HEK293 (cell line): ENCODE measurements around the gene C6orf15.

ENCODE experiments used
- CTCF ChIA-PET: fragments of 350-600 bp; formaldehyde crosslinking; extraction: SDS; loops from one replicate; lab custom pipeline; 2021; ENCODE audit warnings: antibody characterized with exemption; lab: Yijun Ruan, JAX
- POLR2A ChIA-PET: fragments of 300-600 bp; formaldehyde crosslinking; extraction: SDS; loops from one replicate; lab custom pipeline; 2020; ENCODE audit warnings: antibody characterized with exemption, inconsistent platforms; lab: Yijun Ruan, JAX
- H3K27ac ChIP-seq: fragments of 200-500 bp; sonication (Bioruptor generic); 2 replicates; pipeline ENCODE4 v1.5.1; 2014; ENCODE audit warnings: low read depth, low read length, control low read depth, inconsistent platforms; ENCODE audit errors: extremely low read depth
- H3K36me3 ChIP-seq, 2 experiments: fragments of 200-500 bp in 1 of 2; sonication (Bioruptor generic) in 1 of 2; 1 replicate in 1 of 2; 2 replicates in 1 of 2; pipeline ENCODE4 v1.5.1; 2014 to 2017; ENCODE audit warnings: inconsistent platforms in 2 of 2, low read length in 2 of 2; ENCODE audit not compliant: control insufficient read depth in 2 of 2, insufficient read depth in 1 of 2
- H3K4me1 ChIP-seq: fragments of 200-500 bp; sonication (Bioruptor generic); 2 replicates; pipeline ENCODE4 v1.5.1; 2014; ENCODE audit warnings: mild to moderate bottlenecking, low read length, inconsistent platforms; ENCODE audit not compliant: control insufficient read depth, insufficient read depth
- H3K4me3 ChIP-seq: 2 replicates; pipeline ENCODE4 v1.5.1; 2011; ENCODE audit warnings: low read depth, mild to moderate bottlenecking, control low read depth, low read length, moderate library complexity
- H3K9me3 ChIP-seq: fragments of 200-500 bp; sonication (Bioruptor generic); 2 replicates; pipeline ENCODE4 v1.5.1; 2014; ENCODE audit warnings: low read depth, low read length, inconsistent platforms; ENCODE audit not compliant: control insufficient read depth, insufficient read depth
- ATF2 ChIP-seq: fragments of 450-650 bp; formaldehyde crosslinking; IDR thresholded peaks from 2 replicates; pipeline ENCODE4 v1.5.1; 2016; ENCODE audit warnings: missing biosample characterization, missing genetic modification characterization, low read depth
- BCL6B ChIP-seq: fragments of 450-650 bp; formaldehyde crosslinking; IDR thresholded peaks from 2 replicates; pipeline ENCODE4 v1.5.1; 2017; ENCODE audit warnings: missing biosample characterization, missing genetic modification characterization
- CTCF ChIP-seq: fragments of 450-650 bp; formaldehyde crosslinking; IDR thresholded peaks from 2 replicates; pipeline ENCODE4 v1.5.1; 2016; ENCODE audit warnings: missing biosample characterization, missing genetic modification characterization
- ELK4 ChIP-seq: IDR thresholded peaks from 2 replicates; pipeline ENCODE4 v1.6.1; 2011; ENCODE audit warnings: mild to moderate bottlenecking, low read depth, low read length, borderline replicate concordance
- HOXA7 ChIP-seq: sonication (generic); formaldehyde crosslinking; IDR thresholded peaks from 2 replicates; pipeline ENCODE4 v1.8.1; 2022; ENCODE audit warnings: missing genetic modification reagents, borderline replicate concordance
- KLF9 ChIP-seq: fragments of 450-650 bp; formaldehyde crosslinking; IDR thresholded peaks from 2 replicates; pipeline ENCODE4 v1.5.1; 2016; ENCODE audit warnings: missing biosample characterization, missing genetic modification characterization, low read depth
- MEIS1 ChIP-seq: sonication (generic); formaldehyde crosslinking; IDR thresholded peaks from 2 replicates; pipeline ENCODE4 v1.8.1; 2022; ENCODE audit warnings: missing genetic modification reagents, mild to moderate bottlenecking, borderline replicate concordance
- SCRT1 ChIP-seq: fragments of 450-650 bp; formaldehyde crosslinking; IDR thresholded peaks from 2 replicates; pipeline ENCODE4 v1.5.1; 2016; ENCODE audit warnings: missing biosample characterization, missing genetic modification characterization, borderline replicate concordance
- SCRT2 ChIP-seq: fragments of 450-650 bp; formaldehyde crosslinking; IDR thresholded peaks from 2 replicates; pipeline ENCODE4 v1.5.1; 2016; ENCODE audit warnings: missing biosample characterization, missing genetic modification characterization
- YY2 ChIP-seq: fragments of 450-650 bp; formaldehyde crosslinking; IDR thresholded peaks from 2 replicates; pipeline ENCODE4 v1.5.1; 2016; ENCODE audit warnings: missing biosample characterization, missing genetic modification characterization
- ZBTB8A ChIP-seq: fragments of 450-650 bp; formaldehyde crosslinking; IDR thresholded peaks from 2 replicates; pipeline ENCODE4 v1.5.1; 2016; ENCODE audit warnings: missing biosample characterization, missing genetic modification characterization
- ZNF112 ChIP-seq: fragments of 450-650 bp; formaldehyde crosslinking; IDR thresholded peaks from 2 replicates; pipeline ENCODE4 v1.5.0; 2017; ENCODE audit warnings: missing biosample characterization, missing genetic modification characterization
- ZNF132 ChIP-seq: fragments of 450-650 bp; formaldehyde crosslinking; IDR thresholded peaks from 2 replicates; pipeline ENCODE4 v1.5.1; 2017; ENCODE audit warnings: missing biosample characterization, missing genetic modification characterization, borderline replicate concordance
- ZNF202 ChIP-seq: fragments of 450-650 bp; formaldehyde crosslinking; IDR thresholded peaks from 2 replicates; pipeline ENCODE4 v1.5.1; 2016; ENCODE audit warnings: missing biosample characterization, missing genetic modification characterization, borderline replicate concordance
- ZNF214 ChIP-seq: fragments of 450-650 bp; formaldehyde crosslinking; IDR thresholded peaks from 2 replicates; pipeline ENCODE4 v1.5.1; 2017; ENCODE audit warnings: missing biosample characterization, mild to moderate bottlenecking, missing genetic modification characterization, borderline replicate concordance
- ZNF223 ChIP-seq: fragments of 450-650 bp; formaldehyde crosslinking; IDR thresholded peaks from 2 replicates; pipeline ENCODE4 v1.5.1; 2016; ENCODE audit warnings: missing biosample characterization, missing genetic modification characterization
- ZNF292 ChIP-seq: fragments of 450-650 bp; formaldehyde crosslinking; IDR thresholded peaks from 2 replicates; pipeline ENCODE4 v1.5.1; 2016; ENCODE audit warnings: low read depth, missing biosample characterization, missing genetic modification characterization, borderline replicate concordance
- ZNF341 ChIP-seq: fragments of 450-650 bp; formaldehyde crosslinking; IDR thresholded peaks from 2 replicates; pipeline ENCODE4; 2016; ENCODE audit warnings: low read depth, missing biosample characterization, missing genetic modification characterization
- ZNF488 ChIP-seq: fragments of 450-650 bp; formaldehyde crosslinking; IDR thresholded peaks from 2 replicates; pipeline ENCODE4 v1.5.1; 2016; ENCODE audit warnings: missing biosample characterization, missing genetic modification characterization
- ZNF510 ChIP-seq: fragments of 450-650 bp; formaldehyde crosslinking; IDR thresholded peaks from 2 replicates; pipeline ENCODE4 v1.5.1; 2018; ENCODE audit warnings: mild to moderate bottlenecking, missing genetic modification characterization, missing biosample characterization; ENCODE audit not compliant: insufficient replicate concordance
- ZNF639 ChIP-seq: fragments of 450-650 bp; formaldehyde crosslinking; IDR thresholded peaks from 2 replicates; pipeline ENCODE4 v1.5.1; 2016; ENCODE audit warnings: missing biosample characterization, missing genetic modification characterization
- ZNF664 ChIP-seq: fragments of 450-650 bp; formaldehyde crosslinking; IDR thresholded peaks from 2 replicates; pipeline ENCODE4 v1.5.1; 2016; ENCODE audit warnings: missing biosample characterization, missing genetic modification characterization
- ZNF776 ChIP-seq: fragments of 450-650 bp; formaldehyde crosslinking; IDR thresholded peaks from 2 replicates; pipeline ENCODE4 v1.5.0; 2017; ENCODE audit warnings: missing biosample characterization, missing genetic modification characterization, borderline replicate concordance
- ZNF785 ChIP-seq: fragments of 450-650 bp; formaldehyde crosslinking; IDR thresholded peaks from 2 replicates; pipeline ENCODE4 v1.5.1; 2016; ENCODE audit warnings: missing biosample characterization, missing genetic modification characterization
- ZNF791 ChIP-seq: fragments of 450-650 bp; formaldehyde crosslinking; IDR thresholded peaks from 2 replicates; pipeline ENCODE4 v1.5.1; 2016; ENCODE audit warnings: missing biosample characterization, missing genetic modification characterization
- ZSCAN23 ChIP-seq: fragments of 450-650 bp; formaldehyde crosslinking; IDR thresholded peaks from 2 replicates; pipeline ENCODE4 v1.5.1; 2016; ENCODE audit warnings: missing biosample characterization, missing genetic modification characterization

Gene C6orf15

GRCh38 chr6:31158863-31159855, 46.8 kb upstream of the C6orf15 start (continued):
- TF ChIP-seq ZNF214 (tag by site-specific recombination) = no peak
- TF ChIP-seq KLF9 = peak; percentile 53; the same call in 1 of the 2 replicates
- no peak for TF ChIP-seq ZSCAN23 (tag by site-specific recombination)
- peak; percentile 100 for TF ChIP-seq ZNF341 (tag by site-specific recombination)
- no peak for TF ChIP-seq MEIS1 (CRISPR knock-in tag)
- no peak for TF ChIP-seq ZNF488 (tag by site-specific recombination)
- no peak for TF ChIP-seq ZNF223
- TF ChIP-seq YY2 (tag by site-specific recombination) = no peak
- TF ChIP-seq ZNF510 (tag by site-specific recombination) = no peak
- no peak for TF ChIP-seq ELK4
- no peak for TF ChIP-seq ZNF202 (tag by site-specific recombination)
- no peak for TF ChIP-seq ZNF112 (tag by site-specific recombination)
- TF ChIP-seq SCRT1 (tag by site-specific recombination) = no peak
- no peak for TF ChIP-seq ZNF664 (tag by site-specific recombination)

GRCh38 chr6:31158140-31158862, 45.9 kb upstream of the C6orf15 start, which contains the start of gene TCF19:
TSS of gene TCF19 (plus strand) at chr6:31158589. CDS start at chr6:31159470, 881 bp downstream.
- Histone ChIP-seq H3K27ac (peak within 1 kb of the TSS; percentile 70), H3K9me3 (no peaks in the 10 kb centered on the region), H3K4me3 (peak within 1 kb of the TSS; percentile 68), H3K4me1 (peaks cover 9% of the 10 kb centered on the region), H3K36me3 (peaks cover 23 to 68% of the 10 kb centered on the region in 2 experiments)
- CTCF ChIA-PET = interaction anchor here (0.7 to 2.0 kb wide), 15 partner anchors 13 to 440 kb away, joined by 3 to 7 read pairs (median 4); partner anchors contain the start of gene PSORS1C2
- POLR2A ChIA-PET = interaction anchor here (0.6 to 1.6 kb wide), 13 partner anchors 13 to 541 kb away, joined by 3 to 7 read pairs (median 3); partner anchors contain the start of genes HLA-B, MRPS18B and PPP1R10
- no peak for TF ChIP-seq ATF2 (tag by site-specific recombination)
- TF ChIP-seq ZNF791 (tag by site-specific recombination) = no peak
- no peak for TF ChIP-seq ZNF639 (tag by site-specific recombination)
- no peak for TF ChIP-seq ZNF132 (tag by site-specific recombination)
- no peak for TF ChIP-seq ZNF202 (tag by site-specific recombination)
- TF ChIP-seq HOXA7 = no peak
- TF ChIP-seq SCRT2 = no peak
- no peak for TF ChIP-seq BCL6B (tag by site-specific recombination)
- TF ChIP-seq ZNF292 = no peak
- TF ChIP-seq ZNF776 (tag by site-specific recombination) = no peak
- no peak for TF ChIP-seq ZNF223
- no peak; the same call in 1 of the 2 replicates for TF ChIP-seq ZBTB8A (tag by site-specific recombination)
- no peak for TF ChIP-seq ZNF785
- TF ChIP-seq CTCF (tag by site-specific recombination) = no peak
